ENCODE measurements around the gene SOCS7. TPM values are rescaled to one million over a fixed set of nuclear protein-coding genes. Genes with fewer than 3 reads are reported as not detected.

Gene SOCS7
- total and polyA plus RNA-seq, 2 donors, result 3.5 to 10.4 TPM

GRCh38 chr17:38447502-38448085 lies 96.0 kb downstream of the SOCS7 start:
- no peak for DNase-seq (ENCODE audit: low read depth in 6 of 9, low spot score in 9 of 9)
- no peaks in the 10 kb centered on the region for H3K9me3 ChIP-seq (ENCODE audit: control insufficient read depth in 2 of 2, insufficient read depth in 1 of 2, low read length in 1 of 2)
- peaks cover 15 to 54% of the 10 kb centered on the region in 2 donors for H3K4me1 ChIP-seq (ENCODE audit: control insufficient read depth in 2 of 2, insufficient read depth in 2 of 2, low read length in 2 of 2)
- 54% methylated on average over 2 of the region's 2 CpGs for WGBS
- peaks cover 0 to 3% of the 10 kb centered on the region in 2 donors for H3K36me3 ChIP-seq (ENCODE audit: control insufficient read depth in 2 of 2, insufficient read depth in 2 of 2, low read length in 1 of 2)
- H3K27ac ChIP-seq (ENCODE audit: low read depth in 1 of 2, low read length in 1 of 2), result no peak overlapping the region
- peaks cover under 1 to 6% of the 10 kb centered on the region in 2 donors for H3K27me3 ChIP-seq (ENCODE audit: control insufficient read depth in 2 of 2, insufficient read depth in 1 of 2, low read length in 1 of 2)
- H3K4me3 ChIP-seq (ENCODE audit: low read length in 2 of 2), result no peak overlapping the region

- Histone ChIP-seq H3K27ac (ENCODE audit: low read depth in 1 of 2, low read length in 1 of 2) (no peak overlapping the region), H3K9me3 (ENCODE audit: control insufficient read depth in 2 of 2, insufficient read depth in 1 of 2, low read length in 1 of 2) (no peaks in the 10 kb centered on the region), H3K36me3 (ENCODE audit: control insufficient read depth in 2 of 2, insufficient read depth in 2 of 2, low read length in 1 of 2) (peaks cover 0 to 3% of the 10 kb centered on the region in 2 donors), H3K4me1 (ENCODE audit: control insufficient read depth in 2 of 2, insufficient read depth in 2 of 2, low read length in 2 of 2) (peaks cover 15 to 56% of the 10 kb centered on the region in 2 donors), H3K27me3 (ENCODE audit: control insufficient read depth in 2 of 2, insufficient read depth in 1 of 2, low read length in 1 of 2) (peaks cover 2 to 13% of the 10 kb centered on the region in 2 donors), H3K4me3 (ENCODE audit: low read length in 2 of 2) (no peak overlapping the region)
- 96% methylated on average over 9 of the region's 9 CpGs for WGBS
- DNase-seq (ENCODE audit: low read depth in 6 of 9, low spot score in 9 of 9), result no peak
These were observed 96.6 kb downstream of the SOCS7 start for GRCh38 chr17:38448208-38448771.

- WGBS, result 94% methylated on average over 15 of the region's 15 CpGs
- Histone ChIP-seq H3K27me3 (ENCODE audit: control insufficient read depth in 2 of 2, insufficient read depth in 1 of 2, low read length in 1 of 2) (peaks cover 2 to 20% of the 10 kb centered on the region in 2 donors), H3K9me3 (ENCODE audit: control insufficient read depth in 2 of 2, insufficient read depth in 1 of 2, low read length in 1 of 2) (no peaks in the 10 kb centered on the region), H3K36me3 (ENCODE audit: control insufficient read depth in 2 of 2, insufficient read depth in 2 of 2, low read length in 1 of 2) (peaks cover 0 to 3% of the 10 kb centered on the region in 2 donors), H3K4me3 (ENCODE audit: low read length in 2 of 2) (no peak overlapping the region), H3K27ac (ENCODE audit: low read depth in 1 of 2, low read length in 1 of 2) (no peak overlapping the region), H3K4me1 (ENCODE audit: control insufficient read depth in 2 of 2, insufficient read depth in 2 of 2, low read length in 2 of 2) (peaks cover 8 to 50% of the 10 kb centered on the region in 2 donors)
- no peak for DNase-seq (ENCODE audit: low read depth in 6 of 9, low spot score in 9 of 9)
These were observed 97.7 kb downstream of the SOCS7 start for GRCh38 chr17:38449364-38449763.

GRCh38 chr17:38450557-38451029 lies 98.9 kb downstream of the SOCS7 start:
- H3K27ac ChIP-seq (ENCODE audit: low read depth in 1 of 2, low read length in 1 of 2), result peak overlapping the region in 1 of 2 donors; percentile 38
- peaks cover 2 to 26% of the 10 kb centered on the region in 2 donors for H3K27me3 ChIP-seq (ENCODE audit: control insufficient read depth in 2 of 2, insufficient read depth in 1 of 2, low read length in 1 of 2)
- H3K4me3 ChIP-seq (ENCODE audit: low read length in 2 of 2), result no peak overlapping the region
- no peak for DNase-seq (ENCODE audit: low read depth in 6 of 9, low spot score in 9 of 9)
- 91% methylated on average over 6 of the region's 6 CpGs for WGBS
- H3K4me1 ChIP-seq (ENCODE audit: control insufficient read depth in 2 of 2, insufficient read depth in 2 of 2, low read length in 2 of 2), result peaks cover 16 to 61% of the 10 kb centered on the region in 2 donors
- H3K36me3 ChIP-seq (ENCODE audit: control insufficient read depth in 2 of 2, insufficient read depth in 2 of 2, low read length in 1 of 2), result peaks cover 0 to 3% of the 10 kb centered on the region in 2 donors
- H3K9me3 ChIP-seq (ENCODE audit: control insufficient read depth in 2 of 2, insufficient read depth in 1 of 2, low read length in 1 of 2), result no peaks in the 10 kb centered on the region

GRCh38 chr17:38451030-38451839 lies 99.6 kb downstream of the SOCS7 start:
- H3K4me3 ChIP-seq (ENCODE audit: low read length in 2 of 2), result no peak overlapping the region
- peaks cover 0 to 3% of the 10 kb centered on the region in 2 donors for H3K36me3 ChIP-seq (ENCODE audit: control insufficient read depth in 2 of 2, insufficient read depth in 2 of 2, low read length in 1 of 2)
- WGBS, result 85% methylated on average over 10 of the region's 10 CpGs
- peaks cover 2 to 26% of the 10 kb centered on the region in 2 donors for H3K27me3 ChIP-seq (ENCODE audit: control insufficient read depth in 2 of 2, insufficient read depth in 1 of 2, low read length in 1 of 2)
- peak overlapping the region in 1 of 2 donors; percentile 36 for H3K27ac ChIP-seq (ENCODE audit: low read depth in 1 of 2, low read length in 1 of 2)
- peaks cover 16 to 66% of the 10 kb centered on the region in 2 donors for H3K4me1 ChIP-seq (ENCODE audit: control insufficient read depth in 2 of 2, insufficient read depth in 2 of 2, low read length in 2 of 2)
- no peak for DNase-seq (ENCODE audit: low read depth in 6 of 9, low spot score in 9 of 9)
- H3K9me3 ChIP-seq (ENCODE audit: control insufficient read depth in 2 of 2, insufficient read depth in 1 of 2, low read length in 1 of 2), result no peaks in the 10 kb centered on the region

- Histone ChIP-seq H3K36me3 (ENCODE audit: control insufficient read depth in 2 of 2, insufficient read depth in 2 of 2, low read length in 1 of 2) (peaks cover 0 to 3% of the 10 kb centered on the region in 2 donors), H3K4me3 (ENCODE audit: low read length in 2 of 2) (no peak overlapping the region), H3K27me3 (ENCODE audit: control insufficient read depth in 2 of 2, insufficient read depth in 1 of 2, low read length in 1 of 2) (peaks cover 2 to 26% of the 10 kb centered on the region in 2 donors), H3K9me3 (ENCODE audit: control insufficient read depth in 2 of 2, insufficient read depth in 1 of 2, low read length in 1 of 2) (no peaks in the 10 kb centered on the region), H3K27ac (ENCODE audit: low read depth in 1 of 2, low read length in 1 of 2) (no peak overlapping the region), H3K4me1 (ENCODE audit: control insufficient read depth in 2 of 2, insufficient read depth in 2 of 2, low read length in 2 of 2) (peaks cover 16 to 66% of the 10 kb centered on the region in 2 donors)
- 56% methylated on average over 18 of the region's 18 CpGs for WGBS
- DNase-seq (ENCODE audit: low read depth in 6 of 9, low spot score in 9 of 9), result no peak
These were observed 100.3 kb downstream of the SOCS7 start for GRCh38 chr17:38451840-38452529.

- DNase-seq (ENCODE audit: low read depth in 6 of 9, low spot score in 9 of 9), result no peak
- Histone ChIP-seq H3K27ac (ENCODE audit: low read depth in 1 of 2, low read length in 1 of 2) (no peak overlapping the region), H3K27me3 (ENCODE audit: control insufficient read depth in 2 of 2, insufficient read depth in 1 of 2, low read length in 1 of 2) (peaks cover 2 to 26% of the 10 kb centered on the region in 2 donors), H3K36me3 (ENCODE audit: control insufficient read depth in 2 of 2, insufficient read depth in 2 of 2, low read length in 1 of 2) (peaks cover 0 to 3% of the 10 kb centered on the region in 2 donors), H3K4me1 (ENCODE audit: control insufficient read depth in 2 of 2, insufficient read depth in 2 of 2, low read length in 2 of 2) (peaks cover 16 to 66% of the 10 kb centered on the region in 2 donors), H3K4me3 (ENCODE audit: low read length in 2 of 2) (no peak overlapping the region), H3K9me3 (ENCODE audit: control insufficient read depth in 2 of 2, insufficient read depth in 1 of 2, low read length in 1 of 2) (no peaks in the 10 kb centered on the region)
- 97% methylated on average over 6 of the region's 6 CpGs for WGBS
These were observed 101.1 kb downstream of the SOCS7 start for GRCh38 chr17:38452719-38453118.

GRCh38 chr17:38453951-38454421 lies 102.3 kb downstream of the SOCS7 start:
- DNase-seq (ENCODE audit: low read depth in 6 of 9, low spot score in 9 of 9), result no peak
- H3K9me3 ChIP-seq (ENCODE audit: control insufficient read depth in 2 of 2, insufficient read depth in 1 of 2, low read length in 1 of 2), result no peaks in the 10 kb centered on the region
- H3K27ac ChIP-seq (ENCODE audit: low read depth in 1 of 2, low read length in 1 of 2), result no peak overlapping the region
- peaks cover 2 to 26% of the 10 kb centered on the region in 2 donors for H3K27me3 ChIP-seq (ENCODE audit: control insufficient read depth in 2 of 2, insufficient read depth in 1 of 2, low read length in 1 of 2)
- peak overlapping the region in 1 of 2 donors; percentile 52 for H3K4me3 ChIP-seq (ENCODE audit: low read length in 2 of 2)
- WGBS, result 5% methylated on average over 44 of the region's 44 CpGs
- H3K36me3 ChIP-seq (ENCODE audit: control insufficient read depth in 2 of 2, insufficient read depth in 2 of 2, low read length in 1 of 2), result peaks cover 1 to 12% of the 10 kb centered on the region in 2 donors
- H3K4me1 ChIP-seq (ENCODE audit: control insufficient read depth in 2 of 2, insufficient read depth in 2 of 2, low read length in 2 of 2), result peaks cover 16 to 63% of the 10 kb centered on the region in 2 donors
